ENCODE results near the gene FOXJ3. TPM values are rescaled to one million over a fixed set of nuclear protein-coding genes. Genes with fewer than 3 reads are reported as not detected.

The FOXJ3 gene
- total RNA-seq, 1 experiment from 2014 or later, result 51.1 TPM

DNA sequence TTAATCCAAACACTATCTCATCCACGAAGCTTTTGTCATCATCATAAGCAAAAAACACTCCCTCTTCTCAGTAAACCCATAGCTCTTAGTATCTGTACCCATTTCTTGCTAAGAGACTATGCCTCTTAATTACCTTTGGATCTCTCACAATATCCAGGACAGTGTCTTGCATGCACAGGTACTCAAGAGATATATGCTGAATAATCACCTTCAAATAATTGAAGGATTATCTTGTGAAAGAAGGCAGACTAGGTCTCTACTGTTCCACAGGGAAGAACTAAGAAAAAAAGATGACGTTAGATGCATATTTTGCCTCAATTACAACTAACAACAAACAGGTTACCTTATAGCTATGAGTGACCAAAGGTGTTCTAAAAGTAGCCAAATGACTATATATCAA, 11.5 kb downstream of the FOXJ3 start:
- no peaks in the 10 kb centered on the region for H3K27me3 ChIP-seq (ENCODE audit: insufficient read depth, low read length)
- no peak overlapping the region for H3K4me3 ChIP-seq (replicated peaks in 1 of 2; ENCODE audit: low read depth in 1 of 2, low read length in 2 of 2)

More for the DNA sequence above, 11.5 kb downstream of the FOXJ3 start:
- ATAC-seq (no peak), DNase-seq (ENCODE audit: low read depth, low spot score) (no peak)
- peaks cover 50% of the 10 kb centered on the region; the same call in 1 of the 2 replicates for H4K20me1 ChIP-seq (ENCODE audit: insufficient read depth)
- intact Hi-C loops (cut with micrococcal nuclease), result no loop called here
- no peaks in the 10 kb centered on the region for H3K9me2 ChIP-seq (ENCODE audit: insufficient read depth)
- H3K4me2 ChIP-seq (ENCODE audit: low read length), result no peak overlapping the region
- H2AFZ ChIP-seq (ENCODE audit: low read depth, low read length, poor library complexity, severe bottlenecking), result no peak overlapping the region
- H3K9me3 ChIP-seq (ENCODE audit: control insufficient read depth in 1 of 2, insufficient read depth in 1 of 2, low read depth in 1 of 2, low read length in 2 of 2), result no peaks in the 10 kb centered on the region
- H3K79me2 ChIP-seq (ENCODE audit: insufficient read depth, low read length), result peaks cover 98% of the 10 kb centered on the region
- H3K4me1 ChIP-seq (ENCODE audit: control insufficient read depth in 1 of 2, insufficient read depth in 2 of 2, low read length in 2 of 2), result peaks cover 0 to 2% of the 10 kb centered on the region in 2 experiments; a peak in 3 of 4 replicates
- TF ChIP-seq FOSL1 (IDR thresholded peaks at IDR 0.05; ENCODE audit: low read depth), result no peak
- no peak for TF ChIP-seq CEBPB (IDR thresholded peaks at IDR 0.05; ENCODE audit: low read depth)
- TF ChIP-seq ZNF274 (IDR thresholded peaks at IDR 0.05; ENCODE audit: low read depth, low read length), result no peak
- TF ChIP-seq, protein P1, sequence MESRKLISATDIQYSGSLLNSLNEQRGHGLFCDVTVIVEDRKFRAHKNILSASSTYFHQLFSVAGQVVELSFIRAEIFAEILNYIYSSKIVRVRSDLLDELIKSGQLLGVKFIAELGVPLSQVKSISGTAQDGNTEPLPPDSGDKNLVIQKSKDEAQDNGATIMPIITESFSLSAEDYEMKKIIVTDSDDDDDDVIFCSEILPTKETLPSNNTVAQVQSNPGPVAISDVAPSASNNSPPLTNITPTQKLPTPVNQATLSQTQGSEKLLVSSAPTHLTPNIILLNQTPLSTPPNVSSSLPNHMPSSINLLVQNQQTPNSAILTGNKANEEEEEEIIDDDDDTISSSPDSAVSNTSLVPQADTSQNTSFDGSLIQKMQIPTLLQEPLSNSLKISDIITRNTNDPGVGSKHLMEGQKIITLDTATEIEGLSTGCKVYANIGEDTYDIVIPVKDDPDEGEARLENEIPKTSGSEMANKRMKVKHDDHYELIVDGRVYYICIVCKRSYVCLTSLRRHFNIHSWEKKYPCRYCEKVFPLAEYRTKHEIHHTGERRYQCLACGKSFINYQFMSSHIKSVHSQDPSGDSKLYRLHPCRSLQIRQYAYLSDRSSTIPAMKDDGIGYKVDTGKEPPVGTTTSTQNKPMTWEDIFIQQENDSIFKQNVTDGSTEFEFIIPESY (IDR thresholded peaks at IDR 0.05; ENCODE audit: extremely low read depth, insufficient replicate concordance, low read length), result no peak
- TF ChIP-seq, protein P2, sequence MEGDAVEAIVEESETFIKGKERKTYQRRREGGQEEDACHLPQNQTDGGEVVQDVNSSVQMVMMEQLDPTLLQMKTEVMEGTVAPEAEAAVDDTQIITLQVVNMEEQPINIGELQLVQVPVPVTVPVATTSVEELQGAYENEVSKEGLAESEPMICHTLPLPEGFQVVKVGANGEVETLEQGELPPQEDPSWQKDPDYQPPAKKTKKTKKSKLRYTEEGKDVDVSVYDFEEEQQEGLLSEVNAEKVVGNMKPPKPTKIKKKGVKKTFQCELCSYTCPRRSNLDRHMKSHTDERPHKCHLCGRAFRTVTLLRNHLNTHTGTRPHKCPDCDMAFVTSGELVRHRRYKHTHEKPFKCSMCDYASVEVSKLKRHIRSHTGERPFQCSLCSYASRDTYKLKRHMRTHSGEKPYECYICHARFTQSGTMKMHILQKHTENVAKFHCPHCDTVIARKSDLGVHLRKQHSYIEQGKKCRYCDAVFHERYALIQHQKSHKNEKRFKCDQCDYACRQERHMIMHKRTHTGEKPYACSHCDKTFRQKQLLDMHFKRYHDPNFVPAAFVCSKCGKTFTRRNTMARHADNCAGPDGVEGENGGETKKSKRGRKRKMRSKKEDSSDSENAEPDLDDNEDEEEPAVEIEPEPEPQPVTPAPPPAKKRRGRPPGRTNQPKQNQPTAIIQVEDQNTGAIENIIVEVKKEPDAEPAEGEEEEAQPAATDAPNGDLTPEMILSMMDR (IDR thresholded peaks at IDR 0.05 in 2 of 3, conservative IDR thresholded peaks at IDR 0.05 in 1 of 3; ENCODE audit: borderline replicate concordance in 1 of 3, insufficient read depth in 1 of 3, low read depth in 2 of 3, low read length in 2 of 3), result no peak
- no peak for TF ChIP-seq SIN3A (IDR thresholded peaks at IDR 0.05; ENCODE audit: low read depth)
- TF ChIP-seq, protein P3, sequence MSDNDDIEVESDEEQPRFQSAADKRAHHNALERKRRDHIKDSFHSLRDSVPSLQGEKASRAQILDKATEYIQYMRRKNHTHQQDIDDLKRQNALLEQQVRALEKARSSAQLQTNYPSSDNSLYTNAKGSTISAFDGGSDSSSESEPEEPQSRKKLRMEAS (IDR thresholded peaks at IDR 0.05), result no peak
- TF ChIP-seq SP1 (IDR thresholded peaks at IDR 0.05; ENCODE audit: low read depth), result no peak
- no peak for TF ChIP-seq EZH2 (IDR thresholded peaks at IDR 0.05)
- TF ChIP-seq JUND (IDR thresholded peaks at IDR 0.05), result no peak
- TF ChIP-seq EZH2phosphoT487 (IDR thresholded peaks at IDR 0.05; ENCODE audit: borderline replicate concordance), result no peak
- no peak for TF ChIP-seq CBX3 (IDR thresholded peaks at IDR 0.05; ENCODE audit: low read depth)
- no peak for TF ChIP-seq TCF7L2 (IDR thresholded peaks at IDR 0.05; ENCODE audit: borderline replicate concordance, extremely low read depth, insufficient read depth, insufficient read length)
- TF ChIP-seq EGR1 (IDR thresholded peaks at IDR 0.05; ENCODE audit: low read depth), result no peak
- TF ChIP-seq, protein P4, sequence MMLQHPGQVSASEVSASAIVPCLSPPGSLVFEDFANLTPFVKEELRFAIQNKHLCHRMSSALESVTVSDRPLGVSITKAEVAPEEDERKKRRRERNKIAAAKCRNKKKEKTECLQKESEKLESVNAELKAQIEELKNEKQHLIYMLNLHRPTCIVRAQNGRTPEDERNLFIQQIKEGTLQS (IDR thresholded peaks at IDR 0.05), result no peak
- TF ChIP-seq SRF (IDR thresholded peaks at IDR 0.05; ENCODE audit: low read depth), result no peak
- TF ChIP-seq, protein P5, sequence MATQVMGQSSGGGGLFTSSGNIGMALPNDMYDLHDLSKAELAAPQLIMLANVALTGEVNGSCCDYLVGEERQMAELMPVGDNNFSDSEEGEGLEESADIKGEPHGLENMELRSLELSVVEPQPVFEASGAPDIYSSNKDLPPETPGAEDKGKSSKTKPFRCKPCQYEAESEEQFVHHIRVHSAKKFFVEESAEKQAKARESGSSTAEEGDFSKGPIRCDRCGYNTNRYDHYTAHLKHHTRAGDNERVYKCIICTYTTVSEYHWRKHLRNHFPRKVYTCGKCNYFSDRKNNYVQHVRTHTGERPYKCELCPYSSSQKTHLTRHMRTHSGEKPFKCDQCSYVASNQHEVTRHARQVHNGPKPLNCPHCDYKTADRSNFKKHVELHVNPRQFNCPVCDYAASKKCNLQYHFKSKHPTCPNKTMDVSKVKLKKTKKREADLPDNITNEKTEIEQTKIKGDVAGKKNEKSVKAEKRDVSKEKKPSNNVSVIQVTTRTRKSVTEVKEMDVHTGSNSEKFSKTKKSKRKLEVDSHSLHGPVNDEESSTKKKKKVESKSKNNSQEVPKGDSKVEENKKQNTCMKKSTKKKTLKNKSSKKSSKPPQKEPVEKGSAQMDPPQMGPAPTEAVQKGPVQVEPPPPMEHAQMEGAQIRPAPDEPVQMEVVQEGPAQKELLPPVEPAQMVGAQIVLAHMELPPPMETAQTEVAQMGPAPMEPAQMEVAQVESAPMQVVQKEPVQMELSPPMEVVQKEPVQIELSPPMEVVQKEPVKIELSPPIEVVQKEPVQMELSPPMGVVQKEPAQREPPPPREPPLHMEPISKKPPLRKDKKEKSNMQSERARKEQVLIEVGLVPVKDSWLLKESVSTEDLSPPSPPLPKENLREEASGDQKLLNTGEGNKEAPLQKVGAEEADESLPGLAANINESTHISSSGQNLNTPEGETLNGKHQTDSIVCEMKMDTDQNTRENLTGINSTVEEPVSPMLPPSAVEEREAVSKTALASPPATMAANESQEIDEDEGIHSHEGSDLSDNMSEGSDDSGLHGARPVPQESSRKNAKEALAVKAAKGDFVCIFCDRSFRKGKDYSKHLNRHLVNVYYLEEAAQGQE (IDR thresholded peaks at IDR 0.05; ENCODE audit: low read depth), result no peak
- TF ChIP-seq ELF1 (IDR thresholded peaks at IDR 0.05; ENCODE audit: borderline replicate concordance, low read depth), result no peak
- TF ChIP-seq RAD21 (IDR thresholded peaks at IDR 0.05; ENCODE audit: low read depth), result no peak
- no peaks in the 10 kb centered on the region for H3K36me3 ChIP-seq (ENCODE audit: control insufficient read depth in 1 of 2, insufficient read depth in 2 of 2, low read length in 2 of 2)
- no TSS peak for BruUV-seq (replicated peaks)
- ChIA-PET CTCF (no interaction called here), POLR2A (no interaction called here), RAD21 (ENCODE audit: low non-redundant PET in 1 of 2, low total read pairs in 2 of 2, uncharacterized antibody in 2 of 2, unreplicated experiment in 2 of 2) (no interaction called here)
- H3K9ac ChIP-seq (ENCODE audit: low read length), result no peak overlapping the region
- no peak overlapping the region for H3K27ac ChIP-seq (ENCODE audit: low read depth, low read length)
